HG03342 (cell line): ENCODE results near the gene PHYKPL.

Source experiments
- ATAC-seq: cut with Tn5 transposase; IDR thresholded peaks from one replicate; pipeline ENCODE4 v1.9.1; 2021; ENCODE audit warnings: mild to moderate bottlenecking, moderate library complexity; ENCODE audit not compliant: unreplicated experiment

Gene PHYKPL

DNA sequence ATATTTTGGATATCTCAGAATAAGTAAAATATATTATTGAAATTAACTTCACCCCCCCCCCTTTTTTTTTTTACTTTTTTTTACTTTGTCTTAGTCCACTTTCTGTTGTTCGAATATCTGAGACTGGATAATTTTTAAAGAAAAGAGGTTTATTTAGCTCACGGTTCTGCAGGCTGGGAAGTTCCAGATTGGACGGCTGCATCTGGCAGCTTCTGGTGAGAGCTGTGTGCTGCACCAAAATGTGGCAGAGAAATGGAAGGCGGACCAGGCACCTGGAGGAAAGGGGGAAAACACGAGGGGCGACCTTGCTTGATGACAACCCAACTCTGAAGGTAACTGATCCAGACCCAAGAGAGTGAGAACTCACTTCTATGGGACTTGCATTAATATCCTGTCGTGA lies 39.8 kb downstream of the PHYKPL start:
- ATAC-seq = no peak

DNA sequence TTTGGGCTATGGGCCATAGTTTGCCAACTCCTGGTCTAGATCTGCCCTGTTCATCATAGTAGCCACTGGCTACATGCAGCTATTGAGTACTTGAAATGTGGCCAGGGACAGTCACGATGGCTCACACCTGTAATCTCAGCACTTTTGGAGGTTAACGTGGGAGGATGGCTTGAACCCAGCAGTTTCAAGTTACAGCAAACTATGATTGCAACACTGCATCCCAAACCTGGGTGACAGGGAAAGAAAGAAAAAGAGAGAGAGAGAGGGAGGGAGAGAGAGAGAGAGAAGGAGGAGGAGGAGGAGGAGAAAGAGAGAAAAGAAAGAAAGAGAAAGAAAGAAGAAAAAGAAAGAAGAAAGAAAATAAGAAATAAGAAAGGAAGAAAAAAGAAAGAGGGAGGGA lies 40.4 kb downstream of the PHYKPL start:
- no peak for ATAC-seq

DNA sequence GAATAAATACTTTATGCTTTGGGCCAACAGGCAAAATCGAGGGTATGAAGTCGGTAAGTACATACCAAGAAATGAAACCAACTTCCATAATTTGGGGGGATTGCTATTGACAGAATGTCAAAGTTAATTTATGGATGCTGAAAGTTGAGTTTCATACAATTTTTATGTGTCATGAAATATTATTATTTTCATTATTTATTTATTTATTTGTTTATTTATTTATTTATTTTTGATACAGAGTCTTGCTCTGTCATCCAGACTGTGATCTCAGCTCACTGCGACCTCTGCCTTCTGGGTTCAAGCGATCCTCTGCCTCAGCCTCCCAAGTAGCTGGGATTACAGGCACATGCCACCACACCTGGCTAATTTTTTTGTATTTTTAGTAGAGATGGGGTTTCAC lies 40.9 kb downstream of the PHYKPL start:
- no peak for ATAC-seq

DNA sequence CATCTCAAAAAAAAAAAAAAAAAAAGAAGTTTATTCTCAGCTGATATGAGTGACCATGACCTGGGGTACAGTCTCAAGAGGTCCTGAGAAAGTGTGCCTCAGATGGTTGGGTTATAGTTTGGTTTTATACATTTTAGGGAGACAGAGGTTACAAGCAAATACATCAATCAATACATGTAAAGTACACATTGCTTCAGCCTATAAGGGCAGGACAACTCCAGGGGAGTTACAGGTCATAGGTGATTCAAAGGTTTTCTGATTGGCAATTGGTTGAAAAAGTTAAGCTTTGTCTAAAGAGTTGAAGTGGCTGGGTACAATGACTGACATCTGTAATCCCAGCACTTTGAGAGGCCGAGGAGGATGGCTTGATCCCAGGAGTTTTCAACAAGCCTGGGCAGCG lies 43.2 kb downstream of the PHYKPL start:
- ATAC-seq = no peak

DNA sequence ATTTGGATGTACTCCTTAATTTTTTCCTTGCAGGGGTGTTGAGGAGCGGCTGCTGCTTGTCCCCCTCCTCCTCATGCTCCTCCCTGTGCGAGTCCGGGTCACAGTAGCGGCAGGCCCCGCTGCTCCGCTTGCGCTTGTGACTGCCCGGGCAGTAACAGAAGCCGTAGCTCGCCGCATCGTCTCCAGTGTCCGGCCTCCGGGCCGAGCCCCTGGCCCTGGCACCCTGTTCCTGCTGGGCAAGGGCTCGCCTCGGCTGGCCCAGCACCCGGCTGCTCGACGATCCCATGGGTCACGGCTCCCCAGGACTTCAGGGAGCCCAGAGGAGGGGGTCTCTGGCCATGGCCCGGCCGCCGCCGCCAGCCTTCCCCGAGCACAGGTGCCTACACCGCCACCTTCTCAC lies 45.6 kb downstream of the PHYKPL start, which contains the start of gene GMCL2:
Gene GMCL2 (minus strand): TSS at position 358 of the 400 bp plus-strand sequence. CDS start 72 bp downstream, at position 286.
- ATAC-seq = no peak

DNA sequence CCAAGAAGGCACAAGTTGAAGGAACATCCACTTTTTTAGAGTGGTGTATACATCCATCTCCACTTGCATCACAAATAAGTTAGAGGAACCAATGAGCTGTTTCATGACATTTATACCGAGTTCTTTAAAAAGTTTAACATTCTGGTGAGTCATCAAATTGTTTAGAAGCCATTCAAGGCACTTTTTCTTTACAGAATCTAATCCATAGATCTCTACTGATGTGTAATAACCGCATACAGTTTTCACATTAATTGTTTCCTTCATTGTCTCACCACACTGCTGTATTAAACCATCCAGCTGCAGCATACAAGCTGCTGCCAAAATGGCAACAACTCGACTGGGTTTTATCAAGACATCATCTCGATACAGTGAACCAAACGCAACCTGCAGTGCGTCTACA lies 46.2 kb downstream of the PHYKPL start:
- no peak for ATAC-seq

DNA sequence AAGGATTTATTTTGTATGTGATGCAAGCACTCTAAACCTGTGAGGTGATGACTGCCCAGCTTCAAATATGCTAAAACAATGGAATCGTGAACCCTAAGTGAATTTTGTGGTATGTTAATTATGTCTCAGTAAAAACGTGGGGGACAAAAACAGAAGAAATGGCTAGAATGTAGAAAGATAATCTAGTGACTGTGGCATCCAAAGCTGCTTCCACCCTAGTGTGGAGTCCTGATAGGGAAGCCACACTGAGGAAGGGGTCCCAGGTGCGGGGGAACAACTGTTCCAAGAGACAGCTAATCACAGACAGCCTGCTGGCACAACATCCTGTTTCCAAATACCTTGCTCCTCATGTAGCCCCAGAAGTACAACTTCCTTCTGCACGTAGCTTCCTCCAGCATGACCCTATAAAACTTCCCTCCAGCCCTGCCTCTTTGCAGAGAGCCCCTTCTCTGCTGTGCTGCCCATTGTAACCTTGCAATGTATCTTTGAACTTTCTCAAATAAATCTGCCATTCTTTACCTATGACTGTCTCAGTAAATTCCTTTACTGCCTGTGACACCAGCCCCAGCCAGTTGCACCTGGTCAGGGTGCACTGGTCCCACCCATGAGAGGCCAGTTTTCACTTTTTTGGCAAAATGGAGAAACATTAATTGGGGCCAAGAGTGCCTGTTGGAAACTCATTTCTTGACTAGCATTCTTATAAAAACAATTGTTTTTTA lies 50.3 kb downstream of the PHYKPL start:
- no peak for ATAC-seq

DNA sequence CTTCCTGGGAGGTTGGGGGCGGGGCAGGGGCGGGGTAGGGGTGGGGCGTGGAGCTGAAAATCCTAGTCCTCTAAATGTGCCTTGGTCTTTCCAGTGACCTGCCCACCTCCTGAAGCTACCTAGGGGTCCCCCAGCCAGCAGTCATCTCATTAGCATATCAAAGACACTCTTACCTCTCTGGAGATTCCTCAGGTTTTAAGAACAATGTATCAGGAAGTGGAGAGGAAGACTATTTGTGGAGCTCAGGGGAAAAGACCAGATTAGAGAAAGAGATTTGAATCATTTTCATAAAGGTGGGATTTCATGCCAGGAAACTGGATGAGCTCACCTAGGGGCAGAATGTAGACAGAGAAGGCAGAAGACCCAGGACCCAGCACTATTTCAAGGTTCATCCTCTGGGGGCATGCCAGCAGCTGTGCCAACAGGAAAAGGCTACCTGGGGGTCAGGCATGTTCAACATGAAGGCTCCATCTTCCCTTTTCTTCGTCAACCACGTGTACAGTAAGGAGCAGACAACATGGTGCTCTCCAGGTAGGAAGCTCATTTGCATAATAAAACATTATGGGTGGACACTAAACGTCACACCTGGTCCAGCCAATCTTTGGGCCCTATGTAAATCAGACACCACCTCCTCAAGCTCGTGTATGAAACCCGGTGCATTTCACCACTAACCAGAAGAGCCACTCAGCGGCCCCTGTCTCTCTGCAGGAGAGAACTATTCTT lies 52.3 kb downstream of the PHYKPL start:
- ATAC-seq = no peak

DNA sequence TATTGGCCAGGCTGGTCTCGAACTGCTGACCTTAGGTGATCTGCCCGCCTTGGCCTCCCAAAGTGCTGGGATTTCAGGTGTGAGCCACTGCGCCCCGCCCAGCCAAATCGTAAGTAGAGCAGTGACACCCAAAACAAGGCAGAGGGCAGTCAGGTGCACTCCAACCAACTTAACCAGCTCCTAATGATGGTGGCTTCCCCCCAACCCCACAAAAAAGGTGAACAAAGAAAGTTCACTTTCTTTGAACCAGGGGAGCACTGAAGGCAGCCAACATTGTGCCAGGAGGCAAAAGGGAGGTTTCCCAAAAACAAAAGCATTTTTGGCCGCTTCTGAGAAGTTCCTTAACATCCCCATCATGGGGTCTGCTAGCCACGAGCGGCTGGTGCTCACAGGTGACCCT lies 55.0 kb downstream of the PHYKPL start:
- no peak for ATAC-seq

DNA sequence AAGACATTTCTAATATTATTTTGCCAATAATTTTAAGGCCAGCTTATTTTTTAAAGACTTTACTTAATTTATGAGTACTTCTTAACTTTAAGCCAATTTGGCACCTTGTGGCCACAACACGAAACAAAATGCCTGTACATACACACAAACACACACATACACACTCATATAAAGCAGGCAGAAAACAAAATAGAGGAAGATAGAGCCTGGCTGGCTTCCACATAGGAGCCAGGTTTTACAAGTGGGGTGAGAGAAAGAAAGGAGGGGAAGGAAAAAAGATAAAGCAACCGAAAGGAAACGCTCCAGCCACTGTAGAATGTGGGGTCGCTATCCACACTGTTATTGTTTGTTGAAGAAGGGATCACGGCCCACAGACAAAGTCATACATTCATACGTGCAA lies 55.8 kb downstream of the PHYKPL start:
- ATAC-seq = no peak

DNA sequence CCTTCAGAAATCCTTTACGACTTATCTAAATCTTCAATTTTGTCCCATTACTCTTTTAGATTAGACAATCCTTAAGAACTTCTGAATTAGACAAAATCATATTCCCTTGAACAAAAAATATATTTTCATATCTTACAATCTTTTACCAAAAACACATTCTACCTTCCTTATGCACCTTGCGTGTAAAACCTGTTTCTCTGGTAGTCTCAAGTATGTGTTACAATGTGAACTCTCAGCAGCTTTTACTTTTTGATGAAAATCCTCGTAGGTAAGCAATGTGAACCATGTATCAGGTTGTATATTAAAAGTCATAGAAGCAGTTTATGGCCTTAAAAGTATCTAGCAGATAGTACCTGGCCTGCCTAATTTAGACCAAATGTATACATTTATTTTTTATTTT lies 58.1 kb downstream of the PHYKPL start:
- no peak for ATAC-seq

DNA sequence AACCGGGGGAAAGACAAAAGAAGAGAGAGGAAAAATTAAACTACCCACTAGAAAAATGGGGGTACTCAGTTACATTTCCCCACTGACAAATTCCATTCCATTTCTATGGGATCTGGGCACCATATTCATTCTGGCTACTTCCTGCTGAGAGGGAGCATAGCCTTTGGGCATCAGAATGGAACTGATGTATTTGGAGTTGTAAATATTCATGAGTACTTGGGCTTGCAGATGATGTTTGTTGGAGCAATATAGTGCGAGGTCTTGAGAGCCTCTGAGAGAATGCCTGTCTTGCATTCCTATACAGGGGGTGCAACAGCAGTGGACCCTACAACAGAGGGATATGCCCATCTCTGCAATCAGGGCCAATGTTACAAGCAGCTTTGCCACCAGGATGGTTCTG lies 62.1 kb downstream of the PHYKPL start:
- no peak for ATAC-seq

DNA sequence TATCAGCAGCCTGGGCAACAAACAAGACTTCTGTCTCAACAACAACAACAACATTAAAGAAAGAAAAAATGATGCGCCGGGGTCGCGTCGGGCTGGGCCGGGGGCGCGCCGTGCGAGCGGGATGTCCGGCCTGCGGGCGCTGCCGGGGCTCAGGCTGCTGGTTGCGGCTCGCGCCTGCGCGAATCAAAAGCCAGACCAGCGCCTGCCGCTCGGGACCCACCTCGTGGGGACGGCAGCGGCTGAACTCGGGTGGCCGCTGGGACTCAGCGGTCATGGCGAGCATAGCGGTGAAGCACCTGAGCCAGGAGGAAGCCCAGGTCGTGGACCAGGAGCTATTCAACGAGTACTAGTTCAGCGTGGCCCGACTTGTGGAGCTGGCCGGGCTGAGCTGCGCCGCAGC lies 67.0 kb downstream of the PHYKPL start:
- no peak for ATAC-seq

DNA sequence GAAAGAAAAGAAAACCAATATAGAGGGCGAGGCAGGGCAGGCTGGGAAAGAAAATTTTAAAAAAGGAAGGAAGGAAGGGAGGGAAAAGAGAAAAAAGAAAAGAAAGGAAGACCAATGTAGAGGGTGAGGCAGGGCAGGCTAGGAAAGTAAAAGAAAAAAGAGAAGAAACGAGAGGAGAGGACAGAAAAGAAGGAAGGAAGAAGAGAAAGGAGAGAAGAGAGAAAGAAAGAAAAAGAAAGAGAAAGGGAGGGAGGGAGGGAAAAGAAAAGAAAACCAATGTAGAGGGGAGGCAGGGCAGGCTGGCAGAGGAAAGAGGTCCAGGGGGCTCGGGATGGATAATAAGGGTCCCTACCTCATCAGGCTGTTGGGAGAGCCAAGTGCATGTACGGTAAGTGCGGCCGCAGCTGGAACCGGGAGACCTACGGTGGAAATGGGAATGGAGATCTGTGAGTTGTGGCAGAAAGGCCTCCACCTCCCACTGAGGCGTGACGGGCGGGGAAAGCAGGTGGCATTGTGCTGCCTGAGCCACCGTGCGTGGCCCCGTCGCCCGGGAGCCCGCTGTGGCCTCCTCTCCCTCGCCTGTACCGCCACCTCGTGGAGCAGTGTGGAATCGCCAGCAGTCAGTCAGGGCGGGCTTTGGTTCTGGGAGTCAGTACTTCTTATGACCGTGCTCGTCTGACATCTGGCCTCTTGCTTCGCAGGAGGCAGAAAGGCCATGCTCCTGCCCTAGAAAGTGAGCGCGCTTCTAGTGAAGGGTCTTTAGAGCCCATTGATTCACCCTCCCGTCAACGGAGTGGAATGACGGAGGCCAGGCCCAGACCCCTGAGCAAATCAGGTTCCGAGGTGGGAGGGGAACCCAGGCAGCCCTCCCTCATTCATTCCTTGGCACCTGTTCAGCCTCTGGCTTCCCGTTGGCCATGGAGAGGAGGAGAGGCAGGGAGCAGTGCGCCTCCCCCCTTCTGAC lies 68.5 kb downstream of the PHYKPL start:
- peak; percentile 92 for ATAC-seq

DNA sequence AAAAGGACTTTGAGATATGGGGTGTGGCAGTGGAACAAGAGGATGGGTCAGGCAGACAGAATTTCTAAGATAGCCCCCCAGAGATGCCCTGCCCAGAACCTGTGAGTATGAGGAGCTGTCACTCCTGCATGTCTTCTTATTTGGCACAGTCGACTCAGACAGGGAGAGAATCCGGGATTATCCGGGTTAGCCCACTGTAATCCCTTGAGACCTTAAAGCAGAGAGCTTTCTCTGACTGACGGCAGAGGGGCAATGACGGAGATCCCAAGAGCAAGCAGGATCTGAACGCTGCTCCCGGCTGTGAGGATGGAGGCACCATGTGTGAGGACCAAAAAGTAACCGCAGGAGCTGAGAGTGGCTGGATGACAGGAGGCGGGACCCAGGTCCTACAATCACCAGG lies 70.1 kb downstream of the PHYKPL start:
- ATAC-seq = no peak

DNA sequence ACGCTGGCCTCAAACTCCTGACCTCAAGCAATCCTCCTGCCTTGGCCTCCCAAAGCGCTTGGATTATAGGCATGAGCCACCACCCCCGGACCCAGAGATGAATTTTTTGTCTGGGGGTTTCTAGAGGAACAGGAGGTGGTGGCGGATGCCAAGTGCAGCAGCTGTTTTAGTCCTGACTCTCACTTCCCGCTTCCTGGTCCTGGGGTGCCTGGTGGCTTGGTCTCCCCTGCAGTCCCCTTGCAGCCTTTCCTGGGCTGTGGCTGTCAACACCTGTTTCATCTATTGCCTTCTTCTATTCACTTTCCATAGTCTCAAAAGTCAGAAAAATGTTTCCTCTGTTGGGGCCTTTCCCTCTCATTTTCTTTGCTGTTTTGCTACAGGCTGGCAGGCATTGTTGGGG lies 72.4 kb downstream of the PHYKPL start:
- no peak for ATAC-seq
